ENCODE measurements around the gene CASP10. TPM values are rescaled to one million over a fixed set of nuclear protein-coding genes. Genes with fewer than 3 reads are reported as not detected.

The CASP10 gene
- total and polyA plus RNA-seq, 9 of the 15 experiments (the other 6 are each of a cell fraction or from before 2014, with no cell fraction given) = 7.1 to 20.4 (median 10.8) TPM

DNA sequence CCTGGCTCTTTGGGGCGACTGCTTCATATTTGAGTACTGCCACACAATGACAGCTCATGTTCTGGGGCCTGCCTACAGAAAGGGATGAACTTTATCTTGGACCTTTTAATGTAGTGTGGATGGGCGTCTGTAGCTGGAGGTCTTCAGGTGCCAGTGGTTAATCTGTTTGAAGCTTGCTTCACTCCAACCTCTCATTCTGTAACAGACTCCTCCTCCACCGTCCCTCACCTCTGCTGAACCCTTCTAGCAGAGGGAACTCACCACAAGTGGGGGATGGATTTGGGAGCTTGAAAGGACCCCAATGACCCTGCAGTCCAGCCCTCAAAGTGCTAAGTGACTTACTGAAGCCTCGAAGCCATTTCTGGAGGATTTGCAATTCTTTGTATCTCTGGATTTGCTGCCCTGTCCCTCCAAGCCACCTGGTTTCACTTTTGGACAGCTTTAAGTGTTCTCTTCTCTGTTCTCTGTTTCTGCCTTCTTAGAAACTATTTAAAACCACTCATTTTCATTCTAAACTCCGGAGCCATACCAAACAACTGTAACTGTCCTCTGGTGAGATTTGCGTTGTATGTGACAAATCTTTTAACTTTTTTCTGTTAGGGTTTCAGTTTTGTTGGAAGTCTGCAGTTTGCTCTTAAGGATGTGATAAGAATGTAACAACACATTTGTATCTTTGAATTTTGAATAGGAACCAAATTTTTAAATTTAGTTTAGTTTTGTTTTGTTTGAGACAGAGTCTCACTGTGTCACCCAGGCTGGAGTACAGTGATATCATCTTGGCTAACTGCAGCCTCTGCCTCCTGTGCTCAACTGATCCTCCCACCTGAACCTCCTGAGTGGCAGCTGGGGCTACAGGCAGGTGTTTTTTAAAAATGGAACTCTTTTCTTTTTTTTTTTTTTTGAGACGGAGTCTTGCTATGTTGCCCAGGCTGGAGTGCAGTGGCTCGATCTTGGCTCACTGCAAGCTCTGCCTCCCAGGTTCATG, 40.4 kb downstream of the CASP10 start:
- H3K79me2 ChIP-seq (ENCODE audit: control insufficient read depth, insufficient read depth, low read length) = no peaks in the 10 kb centered on the region
- in situ Hi-C loops (cut with MboI) = loop anchor here (25.0 kb wide), 1 partner anchor 1261 kb away; the partner anchor contains the start of genes MAIP1 and TYW5
- ChIA-PET CTCF (ENCODE audit: low intra/inter-chr PET ratio) (no interaction called here), POLR2A (interaction anchor here (0.5 to 0.7 kb wide), 4 partner anchors 9 to 17 kb away, joined by 3 to 4 read pairs (median 4); no protein-coding TSS in a partner anchor)
- H3K36me3 ChIP-seq (ENCODE audit: control insufficient read depth, insufficient read depth, low read length) = peaks cover 9% of the 10 kb centered on the region; the same call in 2 of the 3 replicates
- TF ChIP-seq ZNF830 (CRISPR knock-in tag; IDR thresholded peaks at IDR 0.05) = no peak
- TF ChIP-seq, protein P1, sequence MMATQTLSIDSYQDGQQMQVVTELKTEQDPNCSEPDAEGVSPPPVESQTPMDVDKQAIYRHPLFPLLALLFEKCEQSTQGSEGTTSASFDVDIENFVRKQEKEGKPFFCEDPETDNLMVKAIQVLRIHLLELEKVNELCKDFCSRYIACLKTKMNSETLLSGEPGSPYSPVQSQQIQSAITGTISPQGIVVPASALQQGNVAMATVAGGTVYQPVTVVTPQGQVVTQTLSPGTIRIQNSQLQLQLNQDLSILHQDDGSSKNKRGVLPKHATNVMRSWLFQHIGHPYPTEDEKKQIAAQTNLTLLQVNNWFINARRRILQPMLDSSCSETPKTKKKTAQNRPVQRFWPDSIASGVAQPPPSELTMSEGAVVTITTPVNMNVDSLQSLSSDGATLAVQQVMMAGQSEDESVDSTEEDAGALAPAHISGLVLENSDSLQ (IDR thresholded peaks at IDR 0.05) = peak; percentile 72
- H3K9me1 ChIP-seq (ENCODE audit: control insufficient read depth, insufficient read depth, low read length) = no peaks in the 10 kb centered on the region
- no peak overlapping the region for H3K4me2 ChIP-seq (ENCODE audit: insufficient read depth, low read length)
- no peaks in the 10 kb centered on the region for H4K20me1 ChIP-seq (replicated peaks; ENCODE audit: control insufficient read depth, insufficient read depth, low read length)
- 0 out of 2 replicates have a peak overlapping the region, but pooled peaks have one; percentile 28 for H2AFZ ChIP-seq (ENCODE audit: low read depth, low read length)
- DNase-seq (ENCODE audit: extremely low read depth in 1 of 4, low spot score in 3 of 4) = peak in 1 of 4 experiments; percentile 22
- intact Hi-C loops (cut with micrococcal nuclease) = no loop called here
- peak; percentile 39 for ATAC-seq
- BruUV-seq (replicated peaks) = no TSS peak
- WGBS (ENCODE audit: insufficient coverage, low coverage, missing lambda C conversion rate) = 10% methylated on average over 6 of the region's 8 CpGs
- H3K27ac ChIP-seq (ENCODE audit: extremely low read depth, low read depth, low read length) = no peak overlapping the region; the same call in 2 of the 3 replicates
- no peaks in the 10 kb centered on the region for H3K27me3 ChIP-seq (ENCODE audit: control insufficient read depth in 2 of 2, insufficient read depth in 2 of 2, low read length in 2 of 2)
- FAIRE-seq = peak; percentile 11
- no peak overlapping the region for H3K4me3 ChIP-seq
- no peaks in the 10 kb centered on the region for H3K9me3 ChIP-seq (replicated peaks; ENCODE audit: control insufficient read depth, insufficient read depth, low read depth, low read length)
- H3K9ac ChIP-seq (ENCODE audit: insufficient read depth in 1 of 2, low read depth in 2 of 2, low read length in 2 of 2) = peak overlapping the region in 1 of 2 experiments; percentile 78; a peak in 1 of 4 replicates
- H3K4me1 ChIP-seq (replicated peaks in 1 of 2; ENCODE audit: control insufficient read depth in 2 of 2, insufficient read depth in 2 of 2, low read length in 2 of 2) = peaks cover 17 to 23% of the 10 kb centered on the region in 2 experiments; a peak in 4 of 5 replicates

Measured in K562 (cell line).